GM06990 (cell line): Measurements from ENCODE around the gene SHD.
"Not testable (repeated sequence)": the region's sequence is repeated elsewhere in the genome, so short reads cannot be mapped to it uniquely, and the experiment has no call there.

Experiments used
- DNase-seq: peaks from one replicate; pipeline ENCODE4 v3.0.0-alpha.2; 2011; ENCODE audit not compliant: insufficient read length; ENCODE audit errors: extremely low read depth
- H3K27me3 ChIP-seq: replicated peaks from 2 replicates; pipeline ENCODE4 v1.6.0; 2011; ENCODE audit warnings: low read length; ENCODE audit not compliant: control insufficient read depth, insufficient read depth
- H3K36me3 ChIP-seq: 2 replicates; pipeline ENCODE4 v1.5.1; 2011; ENCODE audit warnings: low read length; ENCODE audit not compliant: control insufficient read depth, insufficient read depth
- H3K4me3 ChIP-seq: replicated peaks from 2 replicates; pipeline ENCODE4 v1.5.1; 2011; ENCODE audit warnings: low read depth, mild to moderate bottlenecking, control low read depth, low read length
- TF ChIP-seq, protein P1 (sequence below): IDR thresholded peaks from 2 replicates; pipeline ENCODE4 v1.5.1; 2011; ENCODE audit warnings: low read length, control low read depth, mild to moderate bottlenecking, inconsistent platforms; ENCODE audit not compliant: insufficient read depth, poor library complexity, severe bottlenecking

Gene SHD, protein sequence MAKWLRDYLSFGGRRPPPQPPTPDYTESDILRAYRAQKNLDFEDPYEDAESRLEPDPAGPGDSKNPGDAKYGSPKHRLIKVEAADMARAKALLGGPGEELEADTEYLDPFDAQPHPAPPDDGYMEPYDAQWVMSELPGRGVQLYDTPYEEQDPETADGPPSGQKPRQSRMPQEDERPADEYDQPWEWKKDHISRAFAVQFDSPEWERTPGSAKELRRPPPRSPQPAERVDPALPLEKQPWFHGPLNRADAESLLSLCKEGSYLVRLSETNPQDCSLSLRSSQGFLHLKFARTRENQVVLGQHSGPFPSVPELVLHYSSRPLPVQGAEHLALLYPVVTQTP

DNA sequence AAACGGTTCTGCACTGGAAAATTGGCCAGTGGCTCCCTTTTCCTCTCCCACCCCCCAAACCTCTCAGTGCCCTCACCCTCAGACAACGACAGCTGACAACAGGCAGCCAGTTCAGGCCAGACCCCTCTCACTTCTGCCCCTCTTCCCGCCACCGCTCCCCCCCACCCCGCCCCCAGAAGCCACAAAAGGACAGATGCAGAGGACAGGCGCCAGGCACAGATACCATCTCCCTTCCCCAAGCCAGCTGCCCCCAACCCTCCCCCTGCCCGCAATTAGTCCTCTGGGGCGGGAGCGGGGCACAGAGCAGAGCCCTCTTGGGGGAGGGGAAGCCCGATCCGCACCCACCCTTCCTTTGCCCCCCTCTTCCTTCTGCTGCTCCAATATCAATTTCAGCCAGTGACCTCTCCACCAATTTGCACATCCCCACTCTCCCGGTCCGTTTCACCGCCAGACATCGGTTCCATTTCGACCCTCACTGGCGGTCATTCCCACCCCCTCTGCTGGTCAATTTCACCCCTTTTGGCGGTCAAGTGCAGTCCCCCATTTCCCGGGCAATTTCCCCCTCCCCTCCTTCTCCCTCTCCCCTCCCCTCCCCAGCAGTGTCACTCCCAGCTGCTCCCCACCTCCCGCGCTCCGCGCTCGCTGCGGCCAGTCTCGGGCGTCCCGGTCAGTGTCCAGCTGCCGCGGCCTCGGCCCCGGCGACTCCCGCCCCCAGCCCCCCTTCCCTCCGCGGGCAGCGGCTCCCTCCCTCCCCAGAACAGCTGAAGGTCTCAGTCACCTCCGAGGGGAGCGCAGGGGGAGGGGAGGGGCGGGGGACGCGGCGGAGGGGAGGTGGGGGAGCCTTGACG is at the start of gene SHD:
Gene SHD, plus strand, starts transcription at position 848 of the 848 bp plus-strand sequence. CDS start 798 bp downstream, outside the sequence.
- TF ChIP-seq, protein P1, sequence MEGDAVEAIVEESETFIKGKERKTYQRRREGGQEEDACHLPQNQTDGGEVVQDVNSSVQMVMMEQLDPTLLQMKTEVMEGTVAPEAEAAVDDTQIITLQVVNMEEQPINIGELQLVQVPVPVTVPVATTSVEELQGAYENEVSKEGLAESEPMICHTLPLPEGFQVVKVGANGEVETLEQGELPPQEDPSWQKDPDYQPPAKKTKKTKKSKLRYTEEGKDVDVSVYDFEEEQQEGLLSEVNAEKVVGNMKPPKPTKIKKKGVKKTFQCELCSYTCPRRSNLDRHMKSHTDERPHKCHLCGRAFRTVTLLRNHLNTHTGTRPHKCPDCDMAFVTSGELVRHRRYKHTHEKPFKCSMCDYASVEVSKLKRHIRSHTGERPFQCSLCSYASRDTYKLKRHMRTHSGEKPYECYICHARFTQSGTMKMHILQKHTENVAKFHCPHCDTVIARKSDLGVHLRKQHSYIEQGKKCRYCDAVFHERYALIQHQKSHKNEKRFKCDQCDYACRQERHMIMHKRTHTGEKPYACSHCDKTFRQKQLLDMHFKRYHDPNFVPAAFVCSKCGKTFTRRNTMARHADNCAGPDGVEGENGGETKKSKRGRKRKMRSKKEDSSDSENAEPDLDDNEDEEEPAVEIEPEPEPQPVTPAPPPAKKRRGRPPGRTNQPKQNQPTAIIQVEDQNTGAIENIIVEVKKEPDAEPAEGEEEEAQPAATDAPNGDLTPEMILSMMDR = no peak
- Histone ChIP-seq H3K4me3 (no peak within 1 kb of the TSS), H3K27me3 (no peaks in the 10 kb centered on the region; the same call in 1 of the 2 replicates), H3K36me3 (no peaks in the 10 kb centered on the region)
- DNase-seq = no peak

DNA sequence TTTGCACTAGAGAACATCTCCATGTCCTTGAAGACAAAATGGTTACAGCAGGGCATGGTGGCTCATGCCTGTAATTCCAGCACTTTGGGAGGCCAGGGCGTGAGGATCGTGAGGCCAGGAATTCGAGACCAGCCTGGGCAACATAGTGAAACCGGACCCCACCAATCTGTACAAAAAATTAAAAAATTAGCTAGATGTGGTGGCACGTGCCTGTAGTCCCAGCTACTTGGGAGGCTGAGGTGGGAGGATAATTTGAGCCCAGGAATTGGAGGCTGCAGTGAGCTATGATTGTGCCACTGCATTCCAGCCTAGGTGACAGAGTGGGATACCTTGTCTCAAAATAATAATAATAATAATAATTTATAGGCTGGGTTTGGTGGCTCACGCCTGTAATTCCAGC is 48.8 kb upstream of the SHD start:
- H3K4me3 ChIP-seq = peak overlapping the region; percentile 94
- not testable (repeated sequence) for DNase-seq, H3K36me3 ChIP-seq

DNA sequence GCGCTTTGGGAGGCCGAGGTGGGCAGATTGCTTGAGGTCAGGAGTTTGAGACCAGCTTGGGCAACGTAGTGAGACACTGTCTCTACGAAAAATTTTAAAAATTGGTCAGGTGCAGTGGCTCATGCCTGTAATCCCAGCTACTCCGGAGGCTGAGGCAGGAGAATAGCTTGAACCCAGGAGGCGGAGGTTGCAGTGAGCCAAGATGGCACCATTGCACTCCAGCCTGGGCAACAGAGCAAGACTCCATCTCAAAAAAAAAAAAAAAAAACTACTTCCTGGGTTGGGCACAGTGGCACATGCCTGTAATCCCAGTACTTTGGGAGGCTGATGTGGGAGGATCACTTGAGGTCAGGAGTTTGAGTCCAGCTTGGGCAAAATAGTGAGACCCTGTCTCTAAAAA is 47.5 kb upstream of the SHD start:
- H3K4me3 ChIP-seq = peak overlapping the region; percentile 94
- not testable (repeated sequence) for H3K27me3 ChIP-seq

More for the DNA sequence above, 48.8 kb upstream of the SHD start:
- H3K27me3 ChIP-seq = not testable (repeated sequence)

DNA sequence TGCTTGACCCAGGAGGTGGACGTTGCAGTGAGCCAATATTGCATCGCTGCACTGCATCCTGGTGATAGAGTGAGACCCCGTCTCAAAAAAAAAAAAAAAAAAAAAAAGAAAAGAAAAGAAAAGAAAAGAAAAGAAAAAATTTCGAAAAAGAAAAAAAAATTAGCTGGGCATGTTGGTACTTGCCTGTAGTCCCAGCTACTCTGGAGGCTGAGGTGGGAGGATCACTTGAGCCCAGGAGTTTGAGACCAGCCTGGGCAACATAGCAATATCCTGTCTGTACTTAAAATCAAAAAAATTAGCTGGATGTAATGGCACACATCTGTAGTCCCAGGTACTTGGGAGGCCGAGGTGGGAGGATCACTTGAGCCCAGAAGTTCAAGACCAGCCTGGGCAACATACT is 46.9 kb upstream of the SHD start:
- H3K27me3 ChIP-seq, DNase-seq: not testable (repeated sequence)
- Histone ChIP-seq H3K36me3 (peaks cover 17% of the 10 kb centered on the region), H3K4me3 (peak overlapping the region; percentile 26)

More for the DNA sequence above, 47.5 kb upstream of the SHD start:
- H3K36me3 ChIP-seq = peaks cover 11% of the 10 kb centered on the region
- DNase-seq = not testable (repeated sequence)

DNA sequence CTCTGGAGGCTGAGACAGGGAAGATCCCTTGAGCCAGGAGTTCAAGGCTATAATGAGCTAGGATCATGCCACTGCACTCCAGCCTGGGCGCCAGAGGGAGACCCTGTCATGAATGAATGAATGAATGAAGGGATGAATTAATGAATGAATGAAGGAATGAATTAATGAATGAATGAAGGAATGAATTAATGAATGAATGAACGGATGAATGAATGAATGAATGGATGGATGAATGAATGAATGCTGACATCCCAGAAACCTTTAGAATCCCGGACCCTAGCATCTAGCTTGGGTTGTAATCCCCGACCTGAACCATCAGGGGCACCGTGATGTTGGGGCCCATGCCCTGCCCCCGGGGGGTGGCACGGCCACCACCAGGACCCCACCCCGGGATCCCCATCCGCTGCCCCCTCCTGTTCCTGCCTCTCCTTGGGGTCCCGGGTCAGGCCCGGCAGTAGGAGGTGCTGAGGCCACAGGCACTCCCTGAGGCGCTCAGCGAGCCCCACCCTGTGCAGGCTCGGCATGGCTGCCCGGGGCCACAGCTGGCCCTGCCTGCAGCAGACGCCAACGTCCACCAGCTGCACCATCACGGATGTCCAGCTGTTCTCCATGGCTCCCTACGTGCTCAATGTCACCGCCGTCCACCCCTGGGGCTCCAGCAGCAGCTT is 46.3 kb upstream of the SHD start:
- DNase-seq = peak; percentile 55
- H3K27me3 ChIP-seq = no peaks in the 10 kb centered on the region
- TF ChIP-seq, protein P1 = no peak

DNA sequence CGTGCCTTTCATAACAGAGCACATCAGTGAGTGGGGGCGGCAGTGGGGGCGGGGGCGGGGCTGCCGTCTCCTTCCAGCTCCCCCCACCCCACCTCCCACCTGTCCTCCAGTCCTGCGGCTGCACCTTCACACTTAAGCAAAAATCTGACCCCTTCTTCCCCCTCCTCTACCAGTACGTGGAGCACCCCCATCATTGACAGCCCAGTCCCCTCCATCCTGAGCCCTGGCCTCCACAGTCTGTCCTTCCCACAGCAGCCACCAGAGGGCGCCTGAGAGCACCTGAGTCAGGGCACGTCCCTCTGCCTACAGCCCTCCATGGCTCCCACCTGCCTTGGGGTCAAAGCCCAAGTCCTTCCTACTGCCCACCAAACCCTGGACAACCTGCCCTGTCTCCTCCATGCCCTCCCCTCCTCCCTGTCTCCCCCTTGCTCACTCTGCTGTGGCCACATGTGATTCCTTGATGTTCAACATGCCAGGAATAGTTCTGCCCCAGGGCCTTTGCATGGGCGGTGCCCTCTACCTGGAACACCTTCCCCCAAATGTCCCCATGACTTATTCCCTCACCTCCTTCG is 45.7 kb upstream of the SHD start:
- DNase-seq = peak; percentile 68
- Histone ChIP-seq H3K27me3 (no peaks in the 10 kb centered on the region), H3K4me3 (peak overlapping the region; percentile 26; the same call in 1 of the 2 replicates)

More for the DNA sequence above, 46.3 kb upstream of the SHD start:
- H3K4me3 ChIP-seq = peak overlapping the region; percentile 26
- H3K36me3 ChIP-seq = peaks cover 17% of the 10 kb centered on the region

More for the DNA sequence above, 45.7 kb upstream of the SHD start:
- TF ChIP-seq, protein P1 = peak; percentile 95
- H3K36me3 ChIP-seq = peaks cover 19% of the 10 kb centered on the region
